SKM-1 (cell line): Measurements from ENCODE around the gene SCRT2.
"Not testable (repeated sequence)": the region's sequence is repeated elsewhere in the genome, so short reads cannot be mapped to it uniquely, and the experiment has no call there.

Source experiments
- DNase-seq: peaks from one replicate; lab custom pipeline; 2025; ENCODE audit not compliant: unreplicated experiment; lab: John Stamatoyannopoulos, UW

Gene SCRT2

GRCh38 chr20:653110-653589 is 22.5 kb downstream of the SCRT2 start, which contains the start of gene SRXN1:
SRXN1 (minus strand) TSS chr20:653200; CDS start chr20:653185, 15 bp downstream.
- no peak for DNase-seq

- DNase-seq, result no peak
Measured at GRCh38 chr20:652615-653109, 22.9 kb downstream of the SCRT2 start.

DNA sequence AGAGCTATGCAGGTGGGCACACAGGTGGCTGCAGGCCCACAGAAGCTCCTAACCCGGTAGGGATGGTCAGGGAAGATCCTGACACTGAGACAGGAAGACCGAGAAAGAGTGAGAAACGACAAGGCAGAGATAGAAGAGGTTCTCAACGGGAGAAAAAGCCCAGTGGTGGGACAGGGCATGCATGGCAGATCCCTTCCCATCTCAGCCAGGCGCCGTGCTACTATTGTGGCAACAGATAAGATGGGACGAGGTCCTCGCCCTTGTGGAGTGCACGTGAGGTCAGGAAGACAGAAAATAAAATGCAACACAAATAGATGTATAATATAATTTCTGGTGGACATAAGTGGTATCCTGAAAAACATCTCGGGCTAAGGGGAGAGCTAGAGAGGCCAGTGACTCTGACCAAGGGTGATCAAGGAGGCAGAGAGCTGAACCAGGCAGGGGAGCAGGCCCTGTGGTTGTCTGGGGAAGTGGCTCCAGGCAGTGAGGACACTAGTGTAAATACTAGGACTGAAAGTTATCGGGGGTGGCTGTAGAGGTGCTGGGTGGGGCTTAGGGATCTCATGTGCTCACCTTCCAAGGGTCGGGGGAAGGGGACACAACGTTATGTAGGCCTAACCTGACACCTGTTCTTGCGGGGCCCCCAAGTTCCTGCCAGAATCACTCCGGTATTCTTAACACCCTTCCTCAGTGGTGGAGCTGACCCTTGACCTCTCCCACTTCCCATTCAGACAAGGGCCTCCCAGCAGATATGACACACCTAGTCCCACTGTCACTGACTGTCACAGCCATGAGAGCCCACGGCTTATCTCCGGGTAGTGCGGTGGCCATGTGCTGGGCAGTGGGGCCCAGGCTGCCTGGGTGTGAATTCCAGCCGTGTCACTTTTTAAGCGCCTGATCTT is 23.6 kb downstream of the SCRT2 start:
- DNase-seq, result no peak

DNA sequence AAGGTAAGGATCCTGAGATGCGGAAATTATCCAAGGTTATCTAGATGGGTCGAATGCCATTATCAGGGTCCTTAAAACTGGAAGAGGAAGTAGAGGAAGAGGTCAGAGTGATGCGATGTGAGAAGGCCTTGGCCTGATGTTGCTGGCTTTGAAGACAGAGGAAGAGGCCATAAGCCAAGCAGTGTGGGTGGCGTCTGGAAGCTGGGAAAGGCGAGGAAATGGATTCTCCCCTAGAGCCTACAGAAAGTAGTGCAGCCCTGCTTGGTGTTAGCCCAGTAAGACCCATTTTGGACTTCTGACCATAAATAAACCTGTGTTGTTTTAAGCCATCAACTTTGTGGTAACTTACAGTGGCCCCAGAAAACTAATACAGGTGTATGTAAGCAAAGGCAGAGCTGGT is 24.6 kb downstream of the SCRT2 start:
- DNase-seq, result no peak

GRCh38 chr20:650281-650680 is 25.3 kb downstream of the SCRT2 start:
- no peak for DNase-seq

DNA sequence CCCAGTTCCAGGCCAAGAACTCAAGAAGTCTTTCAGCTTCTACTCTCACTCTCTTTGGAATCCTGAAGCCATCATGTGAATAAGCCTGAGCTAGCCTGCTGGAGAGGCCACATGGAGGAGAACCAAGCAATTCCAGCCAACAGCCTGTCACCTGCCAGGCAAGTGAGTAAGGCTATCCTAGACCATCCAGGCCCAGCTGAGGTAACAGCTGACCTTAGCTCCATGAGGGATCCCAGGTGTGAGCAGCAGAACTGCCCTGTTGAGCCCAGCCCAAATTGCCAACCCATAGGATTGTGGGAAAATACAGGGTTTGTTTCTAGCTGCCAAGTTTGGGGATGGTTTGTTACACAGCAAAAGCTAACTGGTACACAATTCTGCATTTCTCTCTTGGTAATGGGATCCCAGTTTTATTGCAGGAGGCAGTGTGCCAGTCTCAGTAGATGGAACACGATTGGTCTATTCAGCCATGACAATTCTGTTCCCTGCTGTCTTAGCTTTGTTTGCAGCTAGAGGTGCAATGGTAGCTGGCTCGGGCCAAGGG is 28.1 kb downstream of the SCRT2 start:
- DNase-seq, result no peak

- no peak for DNase-seq
Measured at GRCh38 chr20:646868-647233, 28.8 kb downstream of the SCRT2 start.

DNA sequence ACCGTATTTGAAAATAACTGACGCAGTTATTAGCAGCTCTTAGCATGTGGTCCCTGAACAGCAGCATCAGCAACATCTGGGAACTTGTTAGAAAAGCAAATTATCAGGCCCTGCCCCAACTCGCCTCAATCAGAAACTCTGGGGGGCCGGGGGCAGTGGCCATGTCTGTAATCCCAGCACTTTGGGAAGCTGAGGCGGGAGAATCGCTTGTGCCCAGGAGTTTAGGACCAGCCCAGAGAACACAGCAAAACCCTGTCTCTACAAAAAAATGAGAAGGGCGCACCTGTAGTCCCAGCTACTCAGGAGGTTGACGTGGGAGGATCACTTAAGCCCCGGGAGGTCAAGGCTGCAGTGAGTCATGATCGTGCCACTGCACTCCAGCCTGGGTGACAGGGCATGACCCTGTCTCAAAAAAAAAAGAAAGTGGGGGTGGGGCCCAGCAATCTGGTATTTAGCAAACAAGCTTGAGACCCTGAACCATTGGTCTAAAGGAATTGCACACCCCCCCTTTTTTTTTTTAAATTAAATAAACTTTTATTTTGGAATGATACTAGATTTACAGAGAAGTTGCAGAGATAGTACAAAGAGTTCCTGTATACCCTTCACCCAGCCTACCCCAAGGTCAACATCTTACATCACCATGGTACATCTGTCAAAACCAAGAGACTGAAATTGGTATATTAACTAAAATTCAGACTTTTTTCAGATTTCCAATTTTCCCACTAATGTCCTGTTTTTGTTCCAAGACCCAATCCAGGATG is 29.3 kb downstream of the SCRT2 start:
- no peak for DNase-seq

DNA sequence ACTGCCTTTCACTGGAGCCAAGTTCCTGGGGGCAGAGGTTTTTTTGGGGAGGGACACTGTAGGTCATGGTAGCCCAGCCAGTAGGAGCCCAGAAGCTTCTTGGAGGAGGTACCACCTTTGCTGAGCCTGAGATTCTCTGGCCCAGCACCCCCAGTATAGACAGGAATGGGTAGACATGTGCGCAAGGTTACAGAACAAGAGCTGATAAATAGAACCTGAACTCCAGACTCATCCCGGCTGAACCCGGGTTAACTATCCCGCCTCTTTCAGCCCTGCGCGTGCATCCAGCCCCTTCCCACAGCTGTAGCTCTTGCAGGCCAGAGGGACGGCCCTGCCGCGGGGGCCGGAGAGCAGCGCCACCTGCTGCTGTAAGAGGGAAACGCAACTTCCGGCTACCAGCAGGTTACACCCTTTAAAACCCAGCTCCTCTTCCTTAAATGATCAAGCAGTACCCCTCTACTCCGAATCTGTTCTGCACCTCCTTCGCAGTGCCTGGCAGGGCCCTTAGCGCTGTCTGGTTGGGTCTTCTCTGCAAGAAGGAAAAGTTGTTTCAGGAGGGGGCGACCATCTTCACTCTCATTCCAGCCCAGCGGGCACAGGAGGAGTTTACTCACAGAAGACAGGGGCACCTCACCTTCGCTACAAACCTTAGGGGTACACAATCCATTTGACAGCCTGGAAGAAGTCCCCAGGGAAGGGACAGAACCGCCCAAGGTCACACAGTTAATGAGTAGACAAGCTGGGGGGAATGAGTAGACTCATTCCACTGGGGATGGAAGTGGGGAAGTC is 30.1 kb downstream of the SCRT2 start:
- DNase-seq, result no peak

- DNase-seq, result no peak
Measured at GRCh38 chr20:644692-645317, 30.8 kb downstream of the SCRT2 start.

DNA sequence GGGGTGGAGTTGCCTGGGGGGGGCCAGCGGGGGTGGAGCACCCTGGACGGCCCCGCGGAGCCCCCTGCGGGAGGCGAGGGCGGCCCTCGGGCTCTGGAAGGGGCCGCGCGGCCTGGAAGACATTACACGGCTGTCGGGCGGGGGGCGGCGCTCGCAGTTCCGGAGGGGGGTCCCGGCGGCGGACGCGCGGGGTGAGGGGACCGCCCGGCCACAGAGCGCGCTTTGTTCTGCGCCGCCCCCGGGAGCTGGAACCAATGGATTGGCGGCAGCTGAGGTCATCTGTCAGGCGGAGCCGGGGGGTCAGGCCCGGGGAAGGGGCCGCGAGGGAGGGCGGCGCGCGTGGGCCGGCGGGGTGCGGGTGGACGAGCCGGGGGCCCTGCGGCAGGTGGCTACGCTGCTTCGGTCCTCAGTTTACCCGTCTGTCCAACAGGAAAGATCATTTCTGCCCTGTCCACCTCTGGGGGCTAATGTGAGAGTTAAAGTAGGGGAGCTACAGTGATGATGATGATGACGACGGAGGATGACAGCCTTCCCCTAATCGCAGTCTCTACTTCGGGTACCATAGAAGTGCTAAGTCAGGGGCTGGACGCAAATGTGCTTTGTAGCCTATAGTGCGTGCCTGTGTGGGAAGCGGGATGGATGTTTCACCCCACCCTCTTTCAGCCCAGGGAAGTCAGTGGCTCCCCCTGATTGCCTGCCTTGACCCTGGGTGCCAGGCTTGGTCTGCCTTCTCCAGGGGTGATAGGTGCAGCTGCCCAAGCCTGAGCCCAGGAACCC is 33.0 kb downstream of the SCRT2 start:
- no peak for DNase-seq

DNA sequence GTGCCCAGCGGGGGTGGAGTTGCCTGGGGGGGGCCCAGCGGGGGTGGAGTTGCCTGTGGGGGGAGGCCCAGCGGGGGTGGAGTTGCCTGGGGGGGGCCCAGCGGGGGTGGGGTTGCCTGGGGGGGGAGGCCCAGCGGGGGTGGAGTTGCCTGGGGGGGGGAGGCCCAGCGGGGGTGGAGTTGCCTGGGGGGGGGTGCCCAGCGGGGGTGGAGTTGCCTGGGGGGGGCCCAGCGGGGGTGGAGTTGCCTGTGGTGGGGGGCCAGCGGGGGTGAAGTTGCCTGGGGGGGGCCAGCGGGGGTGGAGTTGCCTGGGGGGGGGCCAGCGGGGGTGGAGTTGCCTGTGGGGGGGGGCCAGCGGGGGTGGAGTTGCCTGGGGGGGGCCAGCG is 33.6 kb downstream of the SCRT2 start:
- not testable (repeated sequence) for DNase-seq

GRCh38 chr20:641516-641875 is 34.1 kb downstream of the SCRT2 start:
- no peak for DNase-seq

DNA sequence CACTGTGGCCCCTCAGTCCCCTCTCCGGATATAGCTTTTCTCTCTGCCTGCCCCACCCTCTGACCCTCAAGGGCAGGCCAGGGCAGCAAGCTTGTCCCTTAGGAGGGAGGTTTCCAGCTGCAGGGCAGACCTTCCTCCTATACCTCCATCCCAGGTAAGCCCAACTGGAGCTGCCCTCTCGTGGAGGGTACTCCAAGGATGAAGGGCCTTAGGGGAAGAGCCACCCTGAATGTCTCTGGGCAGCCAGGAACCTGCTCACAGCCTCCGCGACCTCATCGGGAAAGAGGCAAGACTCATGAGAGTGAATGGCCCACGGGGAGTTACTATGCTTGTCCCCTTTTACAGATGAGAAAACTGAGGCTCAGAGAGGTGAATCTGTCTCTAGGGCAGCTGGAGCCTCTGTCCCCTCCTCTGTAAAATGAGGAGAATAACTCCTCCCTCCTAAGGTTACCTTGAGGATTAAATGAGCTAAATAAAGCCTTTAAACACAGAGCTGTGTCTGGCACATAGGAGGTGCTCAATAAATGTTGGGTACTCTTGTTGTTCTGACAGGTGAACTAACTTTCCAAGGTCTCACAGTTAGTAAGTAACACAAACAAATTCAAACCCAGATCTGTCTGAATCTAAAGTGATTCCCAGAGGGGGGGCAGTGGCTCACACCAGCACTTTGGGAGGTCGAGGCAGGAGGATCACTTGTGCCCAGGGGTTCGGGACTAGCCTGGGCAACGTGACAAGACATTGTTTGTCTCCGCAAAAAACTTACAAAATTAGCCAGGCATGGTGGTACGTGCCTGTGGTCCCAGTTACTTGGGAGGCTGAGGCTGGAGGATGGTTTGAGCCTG is 34.7 kb downstream of the SCRT2 start:
- DNase-seq, result no peak

- DNase-seq, result no peak
Measured at GRCh38 chr20:638579-638978, 37.0 kb downstream of the SCRT2 start.

DNA sequence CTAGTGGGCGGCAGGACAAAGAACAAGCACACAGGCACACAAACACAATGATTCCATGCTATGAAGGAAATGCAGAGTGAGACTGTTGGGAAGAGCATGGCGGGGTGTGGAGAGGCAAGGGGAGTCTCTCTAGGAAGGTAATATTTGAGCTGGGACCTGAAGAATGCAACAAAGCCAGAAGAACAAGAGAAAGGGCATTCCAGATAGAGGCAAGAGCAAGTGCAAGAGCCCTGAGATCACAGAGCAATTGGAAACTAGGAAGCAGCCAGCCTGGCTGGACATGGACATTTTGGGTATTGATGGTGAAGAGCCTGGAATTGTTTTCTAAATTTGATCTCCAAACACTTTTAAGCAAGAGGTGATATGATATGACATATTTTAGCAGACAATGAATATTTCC is 38.0 kb downstream of the SCRT2 start:
- no peak for DNase-seq

- no peak for DNase-seq
Measured at GRCh38 chr20:635893-636338, 39.7 kb downstream of the SCRT2 start.

- DNase-seq, result no peak
Measured at GRCh38 chr20:635028-635892, 40.3 kb downstream of the SCRT2 start.
